Measurements from ENCODE around the gene DIP2A. TPM values are rescaled to one million over a fixed set of nuclear protein-coding genes. Genes with fewer than 3 reads are reported as not detected.
"Not testable (repeated sequence)": the region's sequence is repeated elsewhere in the genome, so short reads cannot be mapped to it uniquely, and the experiment has no call there.

Gene DIP2A
- total RNA-seq, 1 donor from 2014 or later, result 20.9 TPM

DNA sequence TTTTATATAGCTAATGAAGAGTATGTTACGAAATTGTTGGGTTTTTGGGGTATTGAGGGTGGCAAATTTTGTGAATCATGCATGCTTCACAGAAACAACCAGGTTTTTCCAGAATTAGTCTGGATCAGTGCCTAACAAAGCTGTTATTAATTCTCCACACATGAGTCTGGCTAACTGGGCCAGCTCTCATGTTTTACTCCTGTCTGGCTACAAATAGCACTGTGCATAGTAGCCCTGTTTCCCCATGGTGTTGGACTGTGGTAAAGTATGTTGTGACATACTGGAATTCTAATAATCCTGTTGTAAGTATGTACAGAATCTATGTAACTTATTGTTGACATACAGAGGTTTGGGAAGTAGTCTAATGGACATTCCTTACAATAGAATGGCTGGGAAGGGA is 110.4 kb downstream of the DIP2A start:
- DNase-seq (ENCODE audit: low read depth), result no peak
- TF ChIP-seq, protein P1, sequence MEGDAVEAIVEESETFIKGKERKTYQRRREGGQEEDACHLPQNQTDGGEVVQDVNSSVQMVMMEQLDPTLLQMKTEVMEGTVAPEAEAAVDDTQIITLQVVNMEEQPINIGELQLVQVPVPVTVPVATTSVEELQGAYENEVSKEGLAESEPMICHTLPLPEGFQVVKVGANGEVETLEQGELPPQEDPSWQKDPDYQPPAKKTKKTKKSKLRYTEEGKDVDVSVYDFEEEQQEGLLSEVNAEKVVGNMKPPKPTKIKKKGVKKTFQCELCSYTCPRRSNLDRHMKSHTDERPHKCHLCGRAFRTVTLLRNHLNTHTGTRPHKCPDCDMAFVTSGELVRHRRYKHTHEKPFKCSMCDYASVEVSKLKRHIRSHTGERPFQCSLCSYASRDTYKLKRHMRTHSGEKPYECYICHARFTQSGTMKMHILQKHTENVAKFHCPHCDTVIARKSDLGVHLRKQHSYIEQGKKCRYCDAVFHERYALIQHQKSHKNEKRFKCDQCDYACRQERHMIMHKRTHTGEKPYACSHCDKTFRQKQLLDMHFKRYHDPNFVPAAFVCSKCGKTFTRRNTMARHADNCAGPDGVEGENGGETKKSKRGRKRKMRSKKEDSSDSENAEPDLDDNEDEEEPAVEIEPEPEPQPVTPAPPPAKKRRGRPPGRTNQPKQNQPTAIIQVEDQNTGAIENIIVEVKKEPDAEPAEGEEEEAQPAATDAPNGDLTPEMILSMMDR (conservative IDR thresholded peaks at IDR 0.05; ENCODE audit: low read depth, low read length), result no peak
- H3K4me3 ChIP-seq (ENCODE audit: low read depth, low read length), result no peak overlapping the region

DNA sequence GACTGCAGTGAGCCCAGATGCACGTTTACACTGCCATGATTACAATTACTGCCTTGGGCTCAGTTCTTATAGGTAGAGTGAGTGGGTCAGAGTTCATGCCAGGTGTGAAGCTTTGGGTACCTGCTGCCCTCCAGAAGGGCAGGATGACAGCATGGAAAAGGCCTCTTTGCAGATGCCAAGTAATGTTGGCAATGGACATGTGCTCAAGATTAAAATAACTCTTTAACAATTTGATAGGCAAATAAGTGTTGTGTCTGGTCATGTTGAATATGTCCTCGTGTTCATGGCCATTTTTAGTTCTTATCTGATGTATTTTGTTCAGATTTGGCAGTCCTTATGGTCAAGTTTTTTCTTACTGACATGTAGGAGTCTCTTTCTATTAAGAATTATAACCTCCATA is 111.4 kb downstream of the DIP2A start:
- TF ChIP-seq, protein P1 (conservative IDR thresholded peaks at IDR 0.05; ENCODE audit: low read depth, low read length), result no peak
- no peak overlapping the region for H3K4me3 ChIP-seq (ENCODE audit: low read depth, low read length)
- DNase-seq (ENCODE audit: low read depth), result no peak

DNA sequence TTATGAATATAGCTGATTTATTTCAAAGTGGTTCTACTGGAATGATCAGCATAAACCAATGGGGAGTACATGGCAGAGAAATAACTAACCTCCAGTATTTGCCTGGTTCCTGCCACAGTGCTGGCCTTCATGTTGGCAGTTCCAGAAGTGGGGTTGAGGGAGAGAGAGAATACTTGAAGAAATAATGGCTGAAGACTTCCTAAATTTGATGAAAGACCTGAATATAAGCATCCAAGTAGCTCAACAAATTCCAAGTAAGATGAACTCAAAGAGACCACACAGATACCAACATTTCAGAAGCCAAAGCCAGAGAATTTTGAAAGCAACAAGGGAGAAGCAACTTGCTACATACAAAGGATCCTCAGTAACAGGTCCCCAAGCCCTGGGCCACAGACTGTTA is 111.9 kb downstream of the DIP2A start:
- no peak for DNase-seq (ENCODE audit: low read depth)
- TF ChIP-seq, protein P1 (conservative IDR thresholded peaks at IDR 0.05; ENCODE audit: low read depth, low read length), result no peak
- H3K4me3 ChIP-seq (ENCODE audit: low read depth, low read length), result no peak overlapping the region

DNA sequence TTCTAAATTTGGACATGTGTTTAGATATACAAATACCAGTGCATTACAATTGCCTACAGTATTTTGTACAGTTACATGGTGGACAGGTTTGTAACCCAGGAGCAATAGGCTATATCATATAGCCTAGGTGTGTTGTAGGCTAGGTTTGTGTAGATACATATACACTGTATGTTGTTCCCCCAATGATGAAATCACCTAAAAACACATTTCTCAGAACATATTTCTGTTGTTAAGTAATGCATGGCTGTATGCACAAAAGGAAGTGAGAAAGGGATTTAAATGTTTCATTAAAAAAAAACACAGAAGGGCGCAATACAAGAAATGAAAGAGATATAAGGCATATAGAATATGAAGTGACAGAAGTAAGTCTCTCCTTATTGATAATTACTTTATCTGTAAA is 114.2 kb downstream of the DIP2A start:
- TF ChIP-seq, protein P1 (conservative IDR thresholded peaks at IDR 0.05; ENCODE audit: low read depth, low read length), result no peak
- no peak overlapping the region for H3K4me3 ChIP-seq (ENCODE audit: low read depth, low read length)
- DNase-seq (ENCODE audit: low read depth), result no peak

DNA sequence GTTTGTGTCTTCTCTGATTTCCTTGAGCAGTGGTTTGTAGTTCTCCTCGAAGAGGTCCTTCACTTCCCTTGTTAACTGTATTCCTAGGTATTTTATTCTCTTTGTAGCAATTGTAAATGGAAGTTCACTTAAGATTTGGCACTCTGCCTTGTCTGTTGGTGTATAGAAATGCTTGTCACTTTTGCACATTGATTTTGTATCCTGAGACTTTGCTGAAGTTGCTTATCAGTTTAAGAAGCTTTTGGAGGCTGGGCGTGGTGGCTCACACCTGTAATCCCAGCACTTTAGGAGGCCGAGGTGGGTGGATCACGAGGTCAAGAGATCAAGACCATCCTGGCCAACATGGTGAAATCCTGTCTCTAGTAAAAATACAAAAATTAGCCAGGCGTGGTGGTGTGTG is 119.1 kb downstream of the DIP2A start:
- H3K4me3 ChIP-seq (ENCODE audit: low read depth, low read length); DNase-seq (ENCODE audit: low read depth): not testable (repeated sequence)

DNA sequence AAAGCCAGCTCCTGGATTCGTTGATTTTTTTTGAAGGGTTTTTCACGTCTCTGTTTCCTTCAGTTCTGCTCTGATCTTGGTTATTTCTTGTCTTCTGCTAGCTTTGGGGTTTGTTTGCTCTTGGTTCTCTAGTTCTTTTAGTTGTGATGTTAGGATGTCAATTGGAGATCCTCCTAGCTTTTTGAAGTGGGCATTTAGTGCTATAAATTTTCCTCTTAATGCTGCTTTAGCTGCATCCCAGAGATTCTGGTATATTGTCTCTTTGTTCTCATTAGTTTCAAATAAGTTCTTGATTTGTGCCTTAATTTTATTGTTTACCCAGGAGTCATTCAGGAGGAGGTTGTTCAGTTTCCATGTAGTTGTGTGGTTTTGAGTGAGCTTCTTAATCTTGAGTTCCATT is 120.7 kb downstream of the DIP2A start:
- H3K4me3 ChIP-seq (ENCODE audit: low read depth, low read length); DNase-seq (ENCODE audit: low read depth): not testable (repeated sequence)

DNA sequence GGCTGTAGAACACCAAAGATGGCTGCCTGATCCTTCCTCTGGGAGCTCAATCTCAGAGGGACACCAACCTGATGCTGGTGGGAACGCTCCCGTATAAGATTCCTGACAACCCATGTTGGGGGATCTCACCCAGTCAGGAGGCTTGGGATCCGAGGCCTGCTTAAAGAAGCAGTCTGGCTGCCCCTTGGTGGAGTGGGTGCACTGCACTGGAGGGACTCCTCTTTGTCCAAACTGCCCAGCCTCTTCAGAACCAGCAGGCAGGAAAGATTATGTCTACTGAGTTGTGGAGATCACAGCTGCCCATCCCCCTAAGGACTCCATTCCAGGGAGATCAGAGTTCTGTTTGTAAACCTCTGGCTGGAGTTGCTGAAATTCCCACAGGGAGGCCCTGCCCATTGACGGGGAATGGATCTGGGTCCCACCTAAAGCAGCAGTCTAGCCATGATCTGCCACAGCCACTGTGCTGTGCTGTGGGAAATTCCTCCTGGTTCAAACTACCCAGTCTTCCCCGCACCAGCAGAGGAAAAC is 123.2 kb downstream of the DIP2A start:
- DNase-seq (ENCODE audit: low read depth), result no peak

More for the DNA sequence above, 123.2 kb downstream of the DIP2A start:
- H3K4me3 ChIP-seq (ENCODE audit: low read depth, low read length), result no peak overlapping the region
- TF ChIP-seq, protein P1 (conservative IDR thresholded peaks at IDR 0.05; ENCODE audit: low read depth, low read length), result no peak
